GM23338 (cell line): ENCODE results near the gene TBP. TPM values are rescaled to one million over a fixed set of nuclear protein-coding genes. Genes with fewer than 3 reads are reported as not detected.

Experiments used
- ATAC-seq: fragments of 200-7000 bp; cut with Tn5 transposase; 3 replicates; pipeline ENCODE4 v1.9.1; 2020
- DNase-seq: peaks from one replicate; pipeline ENCODE4 v3.0.0-alpha.2; 2015; ENCODE audit warnings: low spot score
- H2AFZ ChIP-seq: fragments of 200-600 bp; sonication (generic); 2 replicates; pipeline ENCODE4 v1.8.0; 2016; ENCODE audit warnings: antibody characterized with exemption, mild to moderate bottlenecking, moderate library complexity
- H3F3A ChIP-seq: fragments of 200-600 bp; sonication (generic); replicated peaks from 2 replicates; pipeline ENCODE4 v1.8.0; 2017; ENCODE audit warnings: antibody characterized with exemption, mixed run types, low read depth
- H3K27ac ChIP-seq: fragments of 200-600 bp; sonication (generic); 2 replicates; pipeline ENCODE4 v1.6.1; 2016; ENCODE audit warnings: low read depth
- H3K27me3 ChIP-seq: fragments of 200-600 bp; sonication (generic); 2 replicates; pipeline ENCODE4 v1.8.0; 2016; ENCODE audit warnings: mild to moderate bottlenecking, mixed run types, moderate library complexity; ENCODE audit not compliant: insufficient read depth
- H3K36me3 ChIP-seq: fragments of 200-600 bp; sonication (generic); 2 replicates; pipeline ENCODE4 v1.8.0; 2016; ENCODE audit warnings: mild to moderate bottlenecking; ENCODE audit not compliant: insufficient read depth
- H3K4me1 ChIP-seq: fragments of 200-600 bp; sonication (generic); 2 replicates; pipeline ENCODE4 v1.8.0; 2016; ENCODE audit warnings: mild to moderate bottlenecking, moderate library complexity; ENCODE audit not compliant: insufficient read depth
- H3K4me2 ChIP-seq: fragments of 200-600 bp; sonication (generic); 2 replicates; pipeline ENCODE4 v1.7.1; 2017; ENCODE audit warnings: mixed run types
- H3K4me3 ChIP-seq: fragments of 200-600 bp; sonication (generic); 2 replicates; pipeline ENCODE4 v1.6.1; 2016; ENCODE audit warnings: mixed run types
- H3K79me2 ChIP-seq: fragments of 200-600 bp; sonication (generic); replicated peaks from 2 replicates; pipeline ENCODE4 v1.8.0; 2017; ENCODE audit warnings: mild to moderate bottlenecking; ENCODE audit not compliant: insufficient read depth
- H3K9me2 ChIP-seq: fragments of 200-600 bp; sonication (generic); 2 replicates; pipeline ENCODE4 v1.8.0; 2017; ENCODE audit not compliant: insufficient read depth
- H4K20me1 ChIP-seq: fragments of 200-600 bp; sonication (generic); replicated peaks from 2 replicates; pipeline ENCODE4 v1.8.0; 2017; ENCODE audit warnings: mild to moderate bottlenecking; ENCODE audit not compliant: insufficient read depth
- H3K27ac Mint-ChIP-seq: 2 replicates; pipeline ENCODE4 v1.8.0; 2020; ENCODE audit warnings: inconsistent platforms, mild to moderate bottlenecking, moderate library complexity, mixed read lengths
- H3K27me3 Mint-ChIP-seq: 3 replicates; pipeline ENCODE4 v1.8.0; 2022; ENCODE audit warnings: low read depth, mild to moderate bottlenecking, moderate library complexity, mixed read lengths, inconsistent platforms; ENCODE audit not compliant: insufficient read depth, poor library complexity
- H3K36me3 Mint-ChIP-seq: 3 replicates; pipeline ENCODE4 v1.8.0; 2021; ENCODE audit warnings: low read depth, mild to moderate bottlenecking, inconsistent platforms, moderate library complexity, mixed read lengths
- H3K4me1 Mint-ChIP-seq: 3 replicates; pipeline ENCODE4 v1.8.0; 2020; ENCODE audit warnings: mild to moderate bottlenecking, inconsistent platforms, mixed read lengths
- H3K4me3 Mint-ChIP-seq: 3 replicates; pipeline ENCODE4 v1.8.0; 2021; ENCODE audit warnings: moderate library complexity, mild to moderate bottlenecking, inconsistent platforms, mixed read lengths
- H3K9me3 Mint-ChIP-seq: 3 replicates; pipeline ENCODE4 v1.8.0; 2020; ENCODE audit warnings: moderate library complexity, mild to moderate bottlenecking, inconsistent platforms, mixed read lengths
- ETS1 ChIP-seq: IDR thresholded peaks from 2 replicates; pipeline ENCODE4 v1.6.1; 2016; ENCODE audit warnings: antibody characterized with exemption
- EZH2phosphoT487 ChIP-seq: fragments of 200-600 bp; sonication (generic); IDR thresholded peaks from one replicate; pipeline ENCODE4 v1.8.1; 2018; ENCODE audit warnings: antibody characterized with exemption; ENCODE audit not compliant: unreplicated experiment
- JUNB ChIP-seq: IDR thresholded peaks from one replicate; pipeline ENCODE4 v1.6.1; 2016; ENCODE audit warnings: antibody characterized with exemption; ENCODE audit not compliant: unreplicated experiment
- NANOG ChIP-seq: IDR thresholded peaks from 2 replicates; pipeline ENCODE4 v1.6.1; 2016; ENCODE audit warnings: antibody characterized with exemption, borderline replicate concordance
- ZNF114 ChIP-seq: fragments of 250-450 bp; sonication (Bioruptor Pico); IDR thresholded peaks from 2 replicates; pipeline ENCODE4 v1.5.0; 2020; ENCODE audit warnings: mild to moderate bottlenecking, moderate library complexity
- ZNF331 ChIP-seq: fragments of 250-450 bp; sonication (Bioruptor Pico); IDR thresholded peaks from 2 replicates; pipeline ENCODE4 v1.5.0; 2020; ENCODE audit warnings: low read depth, mild to moderate bottlenecking, moderate library complexity
- ZNF462 ChIP-seq: fragments of 250-450 bp; sonication (Bioruptor Pico); IDR thresholded peaks from 2 replicates; pipeline ENCODE4 v1.5.0; 2020; ENCODE audit warnings: mild to moderate bottlenecking, moderate library complexity
- polyA plus RNA-seq: library from polyadenylated mRNA; unstranded; fragments of >200 nt; fragmentation: Nextera tagmentation; extraction: Ambion mirVana; gene quantifications from 2 replicates; pipeline ENCODE4 v1.2.1, GENCODE V29; 2016
- total RNA-seq: library from RNA; depleted of rRNA; stranded (reverse); fragments of >200 nt; shearing (Covaris generic); gene quantifications from 2 replicates; pipeline ENCODE4 v1.2.3, GENCODE V29; 2014

The TBP gene
- total and polyA plus RNA-seq, 2 experiments from 2014 or later: 30.3 to 36.5 TPM

GRCh38 chr6:170512249-170512648 is 41.9 kb upstream of the TBP start:
- H3K4me2 ChIP-seq: no peak overlapping the region
- Mint-ChIP-seq H3K4me1 (no peaks in the 10 kb centered on the region), H3K27me3 (peaks cover 5% of the 10 kb centered on the region), H3K4me3 (no peak overlapping the region), H3K36me3 (peaks cover 3% of the 10 kb centered on the region; the same call in 1 of the 3 replicates), H3K27ac (no peak overlapping the region), H3K9me3 (no peaks in the 10 kb centered on the region; the same call in 2 of the 3 replicates)
- H3K27me3 ChIP-seq: peaks cover 5% of the 10 kb centered on the region; the same call in 1 of the 2 replicates
- ATAC-seq: no peak
- no peak overlapping the region for H3K4me3 ChIP-seq
- no peak overlapping the region for H2AFZ ChIP-seq
- no peaks in the 10 kb centered on the region for H3K4me1 ChIP-seq
- H3K9me2 ChIP-seq: no peaks in the 10 kb centered on the region
- H4K20me1 ChIP-seq: no peaks in the 10 kb centered on the region
- DNase-seq: no peak
- H3F3A ChIP-seq: no peaks in the 10 kb centered on the region
- no peaks in the 10 kb centered on the region for H3K36me3 ChIP-seq
- H3K79me2 ChIP-seq: no peaks in the 10 kb centered on the region
- TF ChIP-seq NANOG (no peak), EZH2phosphoT487 (no peak), ZNF462 (CRISPR knock-in tag) (no peak), ZNF331 (no peak), ZNF114 (CRISPR knock-in tag) (no peak), ETS1 (no peak), JUNB (no peak)
- no peak overlapping the region for H3K27ac ChIP-seq
